GM21390 (cell line): ENCODE measurements around the gene ARPC1A.
"Not testable (repeated sequence)": the region's sequence is repeated elsewhere in the genome, so short reads cannot be mapped to it uniquely, and the experiment has no call there.

Experiments used
- ATAC-seq: cut with Tn5 transposase; IDR thresholded peaks from one replicate; pipeline ENCODE4 v1.9.1; 2021; ENCODE audit not compliant: unreplicated experiment

ARPC1A gene

GRCh38 chr7:99386584-99387238, 61.0 kb downstream of the ARPC1A start:
- no peak for ATAC-seq

- ATAC-seq = not testable (repeated sequence)
Measured at GRCh38 chr7:99387239-99387635, 61.5 kb downstream of the ARPC1A start.

GRCh38 chr7:99387912-99388311, 62.2 kb downstream of the ARPC1A start:
- no peak for ATAC-seq

- no peak for ATAC-seq
Measured at GRCh38 chr7:99389772-99390171, 64.1 kb downstream of the ARPC1A start.

- no peak for ATAC-seq
Measured at GRCh38 chr7:99390941-99391602, 65.4 kb downstream of the ARPC1A start.

GRCh38 chr7:99392046-99392445, 66.3 kb downstream of the ARPC1A start:
- no peak for ATAC-seq

- no peak for ATAC-seq
Measured at GRCh38 chr7:99392659-99393354, 67.1 kb downstream of the ARPC1A start.

GRCh38 chr7:99393355-99394187, 67.9 kb downstream of the ARPC1A start:
- ATAC-seq = no peak

GRCh38 chr7:99394188-99394502, 68.4 kb downstream of the ARPC1A start:
- no peak for ATAC-seq

GRCh38 chr7:99395616-99396327, 70.1 kb downstream of the ARPC1A start:
- no peak for ATAC-seq

GRCh38 chr7:99396418-99397296, 71.0 kb downstream of the ARPC1A start:
- no peak for ATAC-seq

- no peak for ATAC-seq
Measured at GRCh38 chr7:99397297-99397983, 71.7 kb downstream of the ARPC1A start.

GRCh38 chr7:99398891-99399445, 73.3 kb downstream of the ARPC1A start:
- no peak for ATAC-seq

GRCh38 chr7:99399597-99399996, 73.9 kb downstream of the ARPC1A start:
- no peak for ATAC-seq

GRCh38 chr7:99402854-99403253, 77.2 kb downstream of the ARPC1A start:
- ATAC-seq = no peak

- ATAC-seq = no peak
Measured at GRCh38 chr7:99403764-99404163, 78.1 kb downstream of the ARPC1A start.

- no peak for ATAC-seq
Measured at GRCh38 chr7:99404235-99404976, 78.7 kb downstream of the ARPC1A start.

GRCh38 chr7:99404977-99405320, 79.3 kb downstream of the ARPC1A start:
- no peak for ATAC-seq
